K562 (cell line): ENCODE measurements around the gene PCAT6. TPM values are rescaled to one million over a fixed set of nuclear protein-coding genes. Genes with fewer than 3 reads are reported as not detected.

Experiments used
- ATAC-seq: fragments of 200-7000 bp; cut with Tn5 transposase; 3 replicates; pipeline ENCODE4 v1.9.1; 2020; ENCODE audit warnings: moderate library complexity
- BruUV-seq: library from RNA; stranded (reverse); fragments of 400-500 nt; replicated peaks from 2 replicates; lab custom pipeline; 2021; lab: Mats Ljungman, UMichigan
- CTCF ChIA-PET: fragments of 300-600 bp; formaldehyde crosslinking; extraction: SDS; loops from one replicate; lab custom pipeline; 2021; ENCODE audit warnings: low intra/inter-chr PET ratio; lab: Yijun Ruan, JAX
- POLR2A ChIA-PET: fragments of 300-600, 350-650 bp; sonication (Branson Sonifier 250); formaldehyde crosslinking; extraction: SDS; loops from one replicate; lab custom pipeline; 2021; ENCODE audit warnings: antibody characterized with exemption, inconsistent platforms; lab: Yijun Ruan, JAX
- DNase-seq, 4 experiments: peaks; one replicate each; pipeline versions ENCODE4 v3.0.0 to v3.0.0-alpha.2; 2011 to 2018; ENCODE audit warnings: low spot score in 3 of 4, mixed read lengths in 3 of 4; ENCODE audit errors: extremely low read depth in 1 of 4
- FAIRE-seq: peaks from 2 replicates; lab custom pipeline; 2011; peaks lifted over from hg19 to GRCh38; lab: Jason Lieb, UNC
- H2AFZ ChIP-seq: 2 replicates; pipeline ENCODE4 v1.6.0; 2011; ENCODE audit warnings: low read depth, low read length, control low read depth, inconsistent platforms
- H3K27ac ChIP-seq: fragments of 200-600 bp; 3 replicates; pipeline ENCODE4 v1.8.0; 2011; ENCODE audit warnings: low read depth, mild to moderate bottlenecking, control low read depth, inconsistent platforms, low read length, moderate library complexity, mixed read lengths; ENCODE audit errors: extremely low read depth
- H3K27me3 ChIP-seq, 2 experiments: fragments of 300-600 bp in 1 of 2; 2 replicates in 1 of 2; 3 replicates in 1 of 2; pipeline versions ENCODE4 v1.6.0 to v1.8.0; 2011; ENCODE audit warnings: inconsistent platforms in 2 of 2, low read length in 2 of 2, mild to moderate bottlenecking in 1 of 2, mixed read lengths in 1 of 2, moderate library complexity in 1 of 2; ENCODE audit not compliant: control insufficient read depth in 2 of 2, insufficient read depth in 2 of 2
- H3K36me3 ChIP-seq: fragments of 300-600 bp; 3 replicates; pipeline ENCODE4 v1.8.0; 2011; ENCODE audit warnings: mild to moderate bottlenecking, low read length, inconsistent platforms; ENCODE audit not compliant: control insufficient read depth, insufficient read depth
- H3K4me1 ChIP-seq, 2 experiments: fragments of 200-600 bp in 1 of 2; replicated peaks in 1 of 2; 2 replicates in 1 of 2; 3 replicates in 1 of 2; pipeline versions ENCODE4 v1.5.1 to v1.8.0; 2011; ENCODE audit warnings: inconsistent platforms in 2 of 2, low read length in 2 of 2, mild to moderate bottlenecking in 1 of 2, mixed read lengths in 1 of 2, moderate library complexity in 1 of 2; ENCODE audit not compliant: control insufficient read depth in 2 of 2, insufficient read depth in 2 of 2
- H3K4me2 ChIP-seq: 2 replicates; pipeline ENCODE4 v1.6.1; 2011; ENCODE audit warnings: low read length, control low read depth, inconsistent platforms, mixed read lengths; ENCODE audit not compliant: insufficient read depth
- H3K4me3 ChIP-seq: fragments of 200-600 bp; sonication (generic), shearing (Covaris generic); 2 replicates; pipeline ENCODE4 v1.5.1; 2016; ENCODE audit warnings: control low read depth, inconsistent platforms
- H3K79me2 ChIP-seq: fragments of 200-600 bp; 3 replicates; pipeline ENCODE4 v1.8.0; 2011; ENCODE audit warnings: low read length, inconsistent platforms; ENCODE audit not compliant: control insufficient read depth, insufficient read depth
- H3K9ac ChIP-seq, 2 experiments: 2 replicates each; pipeline versions ENCODE4 v1.6.0 to v1.6.1; 2011; ENCODE audit warnings: low read depth in 2 of 2, low read length in 2 of 2, control low read depth in 1 of 2, inconsistent platforms in 1 of 2, mild to moderate bottlenecking in 1 of 2, mixed read lengths in 1 of 2; ENCODE audit not compliant: insufficient read depth in 1 of 2
- H3K9me1 ChIP-seq: one replicate; pipeline ENCODE4 v1.6.0; 2011; ENCODE audit warnings: inconsistent platforms, mild to moderate bottlenecking, low read length, moderate library complexity; ENCODE audit not compliant: control insufficient read depth, insufficient read depth
- H3K9me3 ChIP-seq: replicated peaks from 2 replicates; pipeline ENCODE4 v1.5.1; 2011; ENCODE audit warnings: low read depth, low read length, inconsistent platforms; ENCODE audit not compliant: control insufficient read depth, insufficient read depth
- H4K20me1 ChIP-seq: replicated peaks from 2 replicates; pipeline ENCODE4 v1.6.1; 2011; ENCODE audit warnings: low read length, inconsistent platforms, mixed read lengths; ENCODE audit not compliant: control insufficient read depth, insufficient read depth
- CHD4 ChIP-seq: fragments of 200-600 bp; sonication (generic); IDR thresholded peaks from 3 replicates; pipeline ENCODE4 v1.6.1; 2012; ENCODE audit warnings: low read depth, mild to moderate bottlenecking, mixed read lengths, low read length, inconsistent platforms; ENCODE audit not compliant: insufficient read depth, insufficient replicate concordance, poor library complexity, severe bottlenecking
- ERF ChIP-seq: fragments of 450-650 bp; formaldehyde crosslinking; IDR thresholded peaks from 2 replicates; pipeline ENCODE4 v1.4.0; 2020; ENCODE audit warnings: mild to moderate bottlenecking, mixed read lengths
- HMBOX1 ChIP-seq: sonication (generic); IDR thresholded peaks from 2 replicates; pipeline ENCODE4 v1.6.1; 2016
- LARP7 ChIP-seq: fragments of 450-650 bp; IDR thresholded peaks from 2 replicates; pipeline ENCODE4 v1.6.1; 2016
- MAX ChIP-seq: sonication (generic); formaldehyde crosslinking; IDR thresholded peaks from 2 replicates; pipeline ENCODE4 v1.9.0; 2022; ENCODE audit warnings: mild to moderate bottlenecking, missing genetic modification reagents
- PRDM10 ChIP-seq: fragments of 450-650 bp; IDR thresholded peaks from 2 replicates; pipeline ENCODE4 v1.6.1; 2018; ENCODE audit not compliant: partially characterized antibody
- RNF2 ChIP-seq: sonication (generic); IDR thresholded peaks from 2 replicates; pipeline ENCODE4 v1.6.1; 2016
- SRSF3 ChIP-seq: fragments of 200-400 bp; formaldehyde crosslinking; IDR thresholded peaks from 2 replicates; pipeline ENCODE4 v1.6.1; 2016; ENCODE audit warnings: mild to moderate bottlenecking, low read length, moderate library complexity; ENCODE audit not compliant: insufficient read depth
- ZNF41 ChIP-seq: fragments of 250-450 bp; sonication (Bioruptor Pico); conservative IDR thresholded peaks from 2 replicates; pipeline ENCODE4 v1.4.0; 2020; ENCODE audit warnings: mild to moderate bottlenecking
- ZNF717 ChIP-seq: fragments of 250-450 bp; sonication (Bioruptor Pico); IDR thresholded peaks from 2 replicates; pipeline ENCODE4 v1.5.0; 2021
- WGBS: fragments of 100-300 bp; shearing (Covaris generic); methylation state at CpG from one replicate; pipeline ENCODE4 v1.1.6; 2016; ENCODE audit warnings: low coverage, mixed read lengths; ENCODE audit not compliant: insufficient coverage; ENCODE audit errors: missing lambda C conversion rate; 5-methylcytosine and 5-hydroxymethylcytosine counted together
- in situ Hi-C: fragments of 300-500 bp; cut with MboI; formaldehyde crosslinking; loops from 4 replicates; pipeline ENCODE4 v1.15.0; 2018; ENCODE audit warnings: inconsistent platforms, mixed read lengths
- intact Hi-C: fragments of 100-400 bp; cut with micrococcal nuclease; formaldehyde crosslinking; loops from 2 replicates; pipeline ENCODE4 v1.14.2; 2022
- polyA plus RNA-seq, 8 experiments: library from polyadenylated mRNA; depleted of rRNA in 4 of 8; stranded (reverse) in 5 of 8; unstranded in 3 of 8; fragments of >200 nt; fragmentation: Nextera tagmentation in 2 of 8; fragmentation: Illumina TruSeq in 1 of 8; extraction: Ambion mirVana in 2 of 8; extraction: Trizol in 1 of 8; gene quantifications; 2 replicates each; pipeline versions ENCODE4 v1.2.1 to v1.2.3, GENCODE V29; 2011 to 2014; ENCODE audit warnings: inconsistent platforms in 1 of 8, missing spikeins in 1 of 8
- total RNA-seq, 7 experiments: library from RNA; depleted of rRNA in 6 of 7; stranded (reverse); fragments of >200 nt in 6 of 7; fragmentation: Illumina TruSeq in 2 of 7; extraction: Trizol in 2 of 7; gene quantifications; 2 replicates each; pipeline versions ENCODE4 v1.2.1 to v1.2.3, GENCODE V29; 2011 to 2021; ENCODE audit warnings: low replicate concordance in 1 of 7

Gene PCAT6
- total and polyA plus RNA-seq, 9 of the 15 experiments (the other 6 are each of a cell fraction or from before 2014, with no cell fraction given): 0.25 to 2.4 (median 0.54) TPM; not detected in 1

GRCh38 chr1:202798792-202799331 lies 11.9 kb upstream of the PCAT6 start:
- H2AFZ ChIP-seq: no peak overlapping the region
- H3K27me3 ChIP-seq: no peaks in the 10 kb centered on the region
- ChIA-PET CTCF (no interaction called here), POLR2A (interaction anchor here (0.6 to 1.0 kb wide), 2 partner anchors 16 to 245 kb away, joined by 4 read pairs; no protein-coding TSS in a partner anchor)
- peaks cover 94% of the 10 kb centered on the region for H3K79me2 ChIP-seq
- peak overlapping the region in 1 of 2 experiments; percentile 2; a peak in 1 of 4 replicates for H3K9ac ChIP-seq
- no peak for TF ChIP-seq ZNF41
- TF ChIP-seq MAX: 0 out of 2 replicates have a peak, but pooled peaks have one; percentile 17
- no peak for FAIRE-seq
- DNase-seq: no peak
- peaks cover 25% of the 10 kb centered on the region for H4K20me1 ChIP-seq
- H3K4me2 ChIP-seq: no peak overlapping the region
- no TSS peak for BruUV-seq
- peaks cover 17 to 22% of the 10 kb centered on the region in 2 experiments; a peak in 4 of 5 replicates for H3K4me1 ChIP-seq
- intact Hi-C loops (no loop called here), in situ Hi-C loops (no loop called here)
- 84% methylated on average over 6 of the region's 6 CpGs for WGBS
- H3K27ac ChIP-seq: no peak overlapping the region
- H3K4me3 ChIP-seq: no peak overlapping the region
- peaks cover 19% of the 10 kb centered on the region; the same call in 2 of the 3 replicates for H3K36me3 ChIP-seq
- no peaks in the 10 kb centered on the region for H3K9me3 ChIP-seq
- H3K9me1 ChIP-seq: peaks cover 14% of the 10 kb centered on the region
- no peak for ATAC-seq

GRCh38 chr1:202800742-202801141 lies 10.0 kb upstream of the PCAT6 start:
- 89% methylated on average over 1 of the region's 1 CpG for WGBS
- no TSS peak for BruUV-seq
- DNase-seq: no peak
- no peak for ATAC-seq
- intact Hi-C loops (loop anchor here (10.0 kb wide), 1 partner anchor 646 kb away; no protein-coding TSS in a partner anchor), in situ Hi-C loops (no loop called here)
- H3K9me1 ChIP-seq: peaks cover 7% of the 10 kb centered on the region
- H3K36me3 ChIP-seq: peaks cover 19% of the 10 kb centered on the region; the same call in 2 of the 3 replicates
- peaks cover 15% of the 10 kb centered on the region for H4K20me1 ChIP-seq
- CTCF ChIA-PET: no interaction called here
- H3K9ac ChIP-seq: no peak overlapping the region
- H2AFZ ChIP-seq: no peak overlapping the region
- H3K9me3 ChIP-seq: no peaks in the 10 kb centered on the region
- H3K27me3 ChIP-seq: no peaks in the 10 kb centered on the region
- H3K4me3 ChIP-seq: no peak overlapping the region
- no peak overlapping the region for H3K27ac ChIP-seq
- H3K4me1 ChIP-seq: peaks cover 16 to 19% of the 10 kb centered on the region in 2 experiments; a peak in 4 of 5 replicates
- POLR2A ChIA-PET: interaction anchor here (1.0 to 1.2 kb wide), 2 partner anchors 9 to 207 kb away, joined by 3 read pairs; partner anchors contain the start of gene TMEM183A
- FAIRE-seq: no peak
- H3K79me2 ChIP-seq: peaks cover 98% of the 10 kb centered on the region
- H3K4me2 ChIP-seq: no peak overlapping the region
- TF ChIP-seq LARP7: no peak
- no peak for TF ChIP-seq SRSF3
- TF ChIP-seq CHD4: no peak
- no peak for TF ChIP-seq PRDM10
- no peak for TF ChIP-seq ERF (CRISPR knock-in tag)
- TF ChIP-seq ZNF717 (CRISPR knock-in tag): no peak
- no peak for TF ChIP-seq RNF2
- no peak for TF ChIP-seq HMBOX1
